Astrocyte (in vitro differentiated cells and primary cell): ENCODE results near the gene ZIK1.

Source experiments
- CTCF ChIP-seq: IDR thresholded peaks from 2 replicates; pipeline ENCODE4 v1.5.1; 2011; ENCODE audit warnings: low read depth, mild to moderate bottlenecking, inconsistent platforms, low read length, moderate library complexity; ENCODE audit not compliant: insufficient read depth
- EZH2 ChIP-seq: IDR thresholded peaks from 2 replicates; pipeline ENCODE4 v1.6.1; 2012; ENCODE audit warnings: mild to moderate bottlenecking, low read length, inconsistent platforms; ENCODE audit not compliant: insufficient read depth

- TF ChIP-seq CTCF = no peak
- no peak for TF ChIP-seq EZH2
These were observed 53.4 kb downstream of the ZIK1 start for GRCh38 chr19:57637379-57637778.
